Progenitor cell of endocrine pancreas (in vitro differentiated cells): ENCODE data around the gene ANKRD29. TPM values are rescaled to one million over a fixed set of nuclear protein-coding genes. Genes with fewer than 3 reads are reported as not detected.

Source experiments
- DNase-seq: peaks from one replicate; pipeline ENCODE4 v3.0.0; 2021; ENCODE audit warnings: low spot score; ENCODE audit not compliant: unreplicated experiment
- H3K27ac Mint-ChIP-seq: 2 replicates; pipeline ENCODE4 v1.8.0; 2021; ENCODE audit warnings: mild to moderate bottlenecking, moderate library complexity, mixed read lengths
- H3K27me3 Mint-ChIP-seq: 2 replicates; pipeline ENCODE4 v1.8.0; 2021; ENCODE audit warnings: mixed read lengths
- H3K36me3 Mint-ChIP-seq: 2 replicates; pipeline ENCODE4 v1.8.0; 2022; ENCODE audit warnings: mixed read lengths; ENCODE audit not compliant: insufficient read depth
- H3K4me1 Mint-ChIP-seq: 2 replicates; pipeline ENCODE4 v1.8.0; 2021; ENCODE audit warnings: low read depth, mixed read lengths
- H3K4me3 Mint-ChIP-seq: 2 replicates; pipeline ENCODE4 v1.8.0; 2021; ENCODE audit warnings: low read depth, mild to moderate bottlenecking, moderate library complexity, mixed read lengths
- H3K9me3 Mint-ChIP-seq: 2 replicates; pipeline ENCODE4 v1.8.0; 2021; ENCODE audit warnings: low read depth, mixed read lengths
- CTCF ChIP-seq: fragments of 200-600 bp; sonication (generic); IDR thresholded peaks from one replicate; pipeline ENCODE4 v1.5.0; 2021; ENCODE audit warnings: antibody characterized with exemption, mild to moderate bottlenecking; ENCODE audit not compliant: unreplicated experiment
- total RNA-seq: library from RNA; stranded (reverse); gene quantifications from 2 replicates; pipeline ENCODE4 v1.2.1, GENCODE V29; 2021

ANKRD29 gene
- total RNA-seq, 1 donor from 2014 or later = 0.41 TPM

DNA sequence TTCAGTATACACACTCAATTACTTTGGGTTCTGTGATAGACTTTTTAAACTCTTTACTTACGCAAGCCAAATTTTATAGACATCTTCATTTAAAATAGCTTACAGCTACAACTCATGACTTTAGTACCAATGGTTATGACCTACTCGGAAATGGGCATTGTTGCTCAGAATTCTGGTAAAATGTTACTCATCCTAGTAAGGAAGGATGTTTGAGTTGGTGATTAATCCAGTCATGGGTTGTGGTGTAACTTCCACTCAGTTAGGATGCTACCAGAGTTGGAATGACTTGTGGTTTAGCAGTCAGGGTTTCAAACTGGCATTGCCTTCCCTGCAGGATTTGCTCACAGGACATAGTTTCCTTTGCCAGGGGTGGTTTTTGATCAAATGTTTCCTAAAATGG, 69.0 kb downstream of the ANKRD29 start:
- no peak overlapping the region for H3K27ac Mint-ChIP-seq
- no peak for TF ChIP-seq CTCF
- H3K9me3 Mint-ChIP-seq = no peaks in the 10 kb centered on the region
- H3K4me3 Mint-ChIP-seq = no peak overlapping the region
- H3K36me3 Mint-ChIP-seq = no peaks in the 10 kb centered on the region
- no peak for DNase-seq
- no peaks in the 10 kb centered on the region for H3K4me1 Mint-ChIP-seq
- H3K27me3 Mint-ChIP-seq = peaks cover 19% of the 10 kb centered on the region

GRCh38 chr18:23592911-23593310, 69.8 kb downstream of the ANKRD29 start:
- Mint-ChIP-seq H3K4me3 (no peak overlapping the region), H3K27me3 (peaks cover 24% of the 10 kb centered on the region), H3K36me3 (no peaks in the 10 kb centered on the region), H3K9me3 (no peaks in the 10 kb centered on the region), H3K4me1 (no peaks in the 10 kb centered on the region), H3K27ac (no peak overlapping the region)
- TF ChIP-seq CTCF = no peak
- no peak for DNase-seq

GRCh38 chr18:23591011-23591410, 71.7 kb downstream of the ANKRD29 start:
- H3K4me3 Mint-ChIP-seq = no peak overlapping the region
- H3K27me3 Mint-ChIP-seq = peaks cover 21% of the 10 kb centered on the region
- no peak for TF ChIP-seq CTCF
- no peak for DNase-seq
- H3K36me3 Mint-ChIP-seq = no peaks in the 10 kb centered on the region
- H3K4me1 Mint-ChIP-seq = no peaks in the 10 kb centered on the region
- H3K27ac Mint-ChIP-seq = no peak overlapping the region
- H3K9me3 Mint-ChIP-seq = no peaks in the 10 kb centered on the region

DNA sequence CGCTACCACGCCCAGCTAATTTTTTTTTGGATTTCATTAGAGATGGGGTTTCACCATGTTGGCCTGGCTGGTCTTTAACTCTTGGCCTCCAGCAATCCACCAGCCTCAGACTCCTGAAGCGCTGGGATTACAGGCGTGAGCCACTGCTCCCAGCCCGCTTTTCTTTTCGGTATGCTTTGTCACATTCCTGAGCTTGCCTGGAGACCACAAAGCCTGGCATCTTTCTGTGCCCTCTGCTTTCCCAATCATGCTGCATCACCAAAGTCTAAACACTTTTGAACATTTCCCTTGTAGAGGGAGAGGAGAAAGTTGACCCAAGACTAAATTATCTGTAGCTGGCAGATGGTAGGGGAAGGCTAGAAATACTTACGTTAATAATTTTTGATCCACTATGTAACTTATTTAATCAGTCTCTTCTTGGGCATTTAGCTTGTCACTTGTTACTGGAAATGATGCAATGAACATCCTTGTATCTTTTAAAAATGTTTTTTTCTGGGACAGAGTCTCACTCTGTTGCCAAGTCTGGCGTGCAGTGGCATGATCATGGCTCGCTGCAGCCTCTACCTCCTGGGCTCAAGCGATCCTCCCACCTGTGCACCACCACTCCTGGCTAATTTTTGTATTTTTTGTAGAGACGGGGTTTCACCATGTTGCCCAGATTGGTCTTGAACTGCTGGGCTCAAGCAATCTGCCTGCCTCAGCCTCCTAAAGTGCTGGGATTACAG, 73.7 kb downstream of the ANKRD29 start:
- no peak overlapping the region for H3K4me3 Mint-ChIP-seq
- H3K9me3 Mint-ChIP-seq = no peaks in the 10 kb centered on the region
- TF ChIP-seq CTCF = no peak
- H3K36me3 Mint-ChIP-seq = no peaks in the 10 kb centered on the region
- H3K27ac Mint-ChIP-seq = no peak overlapping the region
- DNase-seq = no peak
- peaks cover 7% of the 10 kb centered on the region for H3K4me1 Mint-ChIP-seq
- peaks cover 21% of the 10 kb centered on the region for H3K27me3 Mint-ChIP-seq

DNA sequence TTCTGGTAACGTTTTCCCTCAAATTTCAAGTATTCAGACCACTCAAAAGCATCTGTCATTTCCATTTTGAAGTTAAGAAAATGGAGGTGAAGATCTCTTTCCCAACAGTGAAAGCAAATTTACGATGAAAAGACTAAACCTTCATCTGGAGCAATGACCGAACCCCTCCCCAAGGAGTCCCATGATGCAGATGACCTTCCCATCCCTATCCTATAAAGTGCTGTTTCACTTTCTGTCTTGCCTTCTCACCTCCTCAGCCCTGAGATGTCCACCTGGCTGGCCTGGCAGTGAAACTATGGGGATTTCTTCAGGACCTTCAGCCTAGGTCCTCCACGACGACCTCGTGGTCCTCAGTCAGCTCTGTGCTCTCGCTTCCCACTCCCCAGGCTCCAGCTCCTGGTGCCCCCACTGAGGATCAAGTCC, 75.5 kb downstream of the ANKRD29 start:
- Mint-ChIP-seq H3K4me1 (peaks cover 16% of the 10 kb centered on the region), H3K9me3 (no peaks in the 10 kb centered on the region), H3K27ac (peak overlapping the region; percentile 54), H3K27me3 (peaks cover 19% of the 10 kb centered on the region), H3K4me3 (peak overlapping the region; percentile 90), H3K36me3 (no peaks in the 10 kb centered on the region)
- TF ChIP-seq CTCF = no peak
- no peak for DNase-seq
